Stimulated activated CD8-positive, alpha-beta memory T cell treated with anti-CD3 and anti-CD28 coated beads, Interleukin-12 subunit alpha, Interleukin-12 subunit beta, amount 100 ng/mL, for 4 hours (primary cell): ENCODE results near the gene LYRM9.
"Not testable (repeated sequence)": the region's sequence is repeated elsewhere in the genome, so short reads cannot be mapped to it uniquely, and the experiment has no call there.

ENCODE experiments used
- DNase-seq: peaks from one replicate; pipeline ENCODE4 v3.0.0-alpha.2; 2020; ENCODE audit warnings: low read depth

The LYRM9 gene

DNA sequence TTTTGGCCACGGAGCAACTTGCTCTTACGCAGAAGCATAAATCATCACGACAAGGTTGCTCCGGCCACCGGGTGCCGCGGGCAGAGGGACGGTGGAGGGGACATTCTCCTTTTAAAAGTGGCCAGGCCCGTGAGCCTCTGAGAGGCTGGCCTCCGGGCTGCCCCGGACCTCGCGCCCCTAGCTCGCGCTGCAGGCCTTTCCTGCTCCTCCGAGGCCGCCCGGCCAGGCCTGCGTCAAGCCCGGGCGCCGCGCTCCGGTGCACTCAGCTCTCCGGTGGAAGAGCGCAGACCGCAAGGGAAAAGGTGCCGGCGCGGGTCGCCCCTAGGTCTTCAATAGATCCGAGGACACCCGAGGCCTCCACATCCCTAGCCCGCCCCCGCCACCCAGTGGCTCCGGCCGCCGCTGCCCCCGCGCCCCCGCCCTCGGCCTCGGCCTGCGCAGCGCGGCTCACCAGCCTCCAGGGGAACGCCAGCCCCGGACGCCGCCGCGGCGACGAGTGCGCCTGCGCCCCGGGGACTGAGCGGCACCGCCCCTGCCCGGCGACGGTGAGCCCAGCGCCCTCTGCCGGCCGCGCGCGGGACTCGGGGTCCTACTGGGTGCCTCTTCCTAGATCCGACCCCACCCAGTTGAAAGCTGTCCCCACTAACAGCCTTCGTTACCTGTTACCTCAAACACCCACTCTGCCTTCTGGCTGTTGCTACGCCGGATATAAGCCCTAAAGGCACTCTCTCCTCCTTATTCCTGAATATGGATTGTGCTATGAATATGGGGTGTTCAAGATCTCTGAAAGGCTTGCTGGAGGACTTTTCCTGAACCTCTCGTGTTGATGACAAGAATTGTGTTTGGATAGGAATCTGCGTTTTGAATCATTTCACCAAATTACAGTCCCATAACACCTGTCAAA, at the start of gene LYRM9:
LYRM9 (minus strand) TSS at position 500 of the 904 bp plus-strand sequence. CDS start 10,671 bp downstream, outside the sequence.
- peak; percentile 91 for DNase-seq

GRCh38 chr17:27940503-27941428, 47.6 kb upstream of the LYRM9 start:
- DNase-seq, result no peak

DNA sequence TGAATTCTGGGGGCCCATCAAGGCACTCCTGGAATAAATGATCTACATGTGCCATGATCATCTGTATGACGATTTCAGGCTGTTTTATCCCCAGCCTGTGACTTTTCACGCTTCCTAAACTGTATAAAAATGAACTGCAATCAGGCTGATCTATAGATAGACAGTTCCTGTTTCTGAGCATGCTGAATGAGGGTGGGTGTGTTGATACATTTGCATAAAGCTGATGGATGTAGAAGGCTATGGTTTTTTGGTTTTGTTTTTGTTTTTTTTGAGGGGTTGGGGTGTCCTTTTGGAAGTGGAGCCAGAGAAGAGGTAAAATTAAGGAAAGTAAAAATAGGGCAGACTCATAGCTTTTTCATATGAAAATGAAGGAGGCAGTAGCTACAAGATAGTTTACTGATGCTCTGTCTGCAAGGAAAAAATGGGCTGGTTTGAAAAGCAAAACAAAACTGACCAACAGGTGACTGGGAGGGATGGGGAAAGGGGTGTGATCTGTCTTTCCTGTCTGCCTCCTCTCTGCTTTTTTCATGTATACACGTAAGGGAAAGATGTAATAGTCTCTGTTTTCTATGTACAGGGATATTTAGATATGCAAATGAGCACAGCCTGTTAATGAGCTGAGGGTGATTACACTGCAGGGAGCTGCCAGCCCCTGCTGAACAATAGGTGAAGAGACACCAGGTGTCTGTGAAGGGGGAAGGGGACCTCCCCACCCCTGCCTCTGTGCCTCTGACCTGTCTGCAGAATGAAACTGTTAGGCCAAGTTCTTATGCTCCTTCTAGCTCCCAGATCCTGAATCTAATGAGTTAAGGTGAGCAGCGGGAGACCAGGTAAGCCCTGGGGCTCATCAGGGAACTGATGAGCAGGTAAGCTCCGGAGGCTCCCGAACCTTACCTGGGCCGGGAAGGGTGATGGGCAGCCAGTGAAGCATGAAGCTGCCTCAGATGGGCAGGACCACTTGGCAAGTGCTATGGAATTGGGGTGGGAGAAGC, 46.6 kb upstream of the LYRM9 start:
- no peak for DNase-seq

DNA sequence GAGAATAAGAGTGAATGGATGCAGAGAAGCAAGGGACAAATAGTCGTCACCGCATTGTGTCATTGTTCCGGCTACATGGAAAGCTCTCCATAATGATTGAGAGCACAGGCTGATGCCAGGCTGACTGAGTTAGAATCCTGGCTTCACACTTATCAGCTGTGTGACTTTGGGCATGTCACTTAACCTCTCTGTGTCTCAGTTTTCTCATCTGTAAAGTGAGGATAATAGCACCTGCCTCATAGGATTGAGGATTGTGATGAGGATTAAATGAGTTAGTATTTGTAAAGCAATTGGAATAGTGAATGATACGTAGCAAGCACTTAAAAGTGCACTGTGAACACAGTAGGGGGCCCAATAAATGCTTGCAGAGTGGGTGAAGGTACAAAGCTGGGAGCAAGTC, 45.7 kb upstream of the LYRM9 start:
- DNase-seq, result no peak

DNA sequence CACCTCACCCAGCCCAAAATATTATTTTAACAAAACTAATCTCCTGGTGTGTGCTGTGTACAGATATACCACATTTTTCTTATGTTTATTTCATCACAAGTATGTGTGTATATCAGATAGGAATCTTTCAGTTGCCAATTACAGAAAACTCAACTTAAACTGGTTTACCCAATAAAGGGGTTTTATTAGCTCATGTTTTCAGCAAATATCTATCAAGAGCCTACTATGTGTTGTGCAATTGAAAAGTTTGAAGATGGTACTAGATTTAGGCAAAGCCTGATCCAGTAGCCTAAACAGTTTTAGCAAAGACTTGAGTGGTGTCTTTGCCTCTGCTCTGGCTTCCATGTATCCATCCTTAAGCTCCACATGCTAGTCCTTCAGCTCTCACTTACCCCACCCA, 45.1 kb upstream of the LYRM9 start:
- no peak for DNase-seq

- DNase-seq, result no peak
These were observed 43.9 kb upstream of the LYRM9 start for GRCh38 chr17:27937025-27937546.

DNA sequence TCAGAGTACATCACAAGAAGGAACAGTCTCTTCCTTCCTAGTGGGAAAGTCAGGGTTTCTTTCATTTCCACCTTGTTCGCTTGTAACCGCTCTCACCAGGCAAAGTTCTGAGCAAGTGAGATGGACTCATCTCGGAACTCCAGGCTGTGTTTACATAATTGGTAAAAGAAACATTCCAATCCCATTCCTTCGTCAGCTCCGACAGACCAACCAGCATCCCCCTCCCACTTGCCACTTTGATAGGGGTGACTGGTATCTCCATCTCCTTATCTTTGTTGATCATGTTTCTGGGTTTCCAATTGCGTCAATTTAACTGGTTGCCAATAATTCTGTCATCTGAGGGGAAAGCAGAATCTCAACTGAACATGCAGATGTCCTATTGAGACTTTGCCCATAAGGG, 36.8 kb upstream of the LYRM9 start:
- DNase-seq, result no peak

- DNase-seq, result no peak
These were observed 35.4 kb upstream of the LYRM9 start for GRCh38 chr17:27928587-27928986.

- no peak for DNase-seq
These were observed 34.6 kb upstream of the LYRM9 start for GRCh38 chr17:27927781-27928180.

GRCh38 chr17:27921599-27921998, 28.4 kb upstream of the LYRM9 start:
- DNase-seq, result no peak

DNA sequence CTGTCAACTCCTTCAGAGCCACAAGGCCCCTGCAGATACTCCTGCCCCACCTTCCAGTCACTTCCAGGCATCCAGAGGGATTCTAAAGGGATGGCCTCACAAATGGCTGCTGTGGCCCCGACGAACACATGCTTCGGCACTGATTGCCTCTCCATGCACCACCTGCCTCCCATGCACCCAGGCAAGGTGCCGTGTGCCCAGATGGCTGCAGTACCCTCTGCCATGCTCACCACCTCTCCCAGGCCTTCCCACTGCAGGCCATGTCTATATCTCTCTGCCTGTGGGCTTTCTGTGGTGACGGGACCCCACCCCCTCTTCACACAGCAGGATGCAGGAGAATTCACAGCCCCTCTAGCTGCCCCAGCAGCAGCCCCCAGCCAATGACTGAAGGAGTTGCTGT, 27.9 kb upstream of the LYRM9 start:
- no peak for DNase-seq

- DNase-seq, result no peak
These were observed 27.4 kb upstream of the LYRM9 start for GRCh38 chr17:27920569-27920968.

DNA sequence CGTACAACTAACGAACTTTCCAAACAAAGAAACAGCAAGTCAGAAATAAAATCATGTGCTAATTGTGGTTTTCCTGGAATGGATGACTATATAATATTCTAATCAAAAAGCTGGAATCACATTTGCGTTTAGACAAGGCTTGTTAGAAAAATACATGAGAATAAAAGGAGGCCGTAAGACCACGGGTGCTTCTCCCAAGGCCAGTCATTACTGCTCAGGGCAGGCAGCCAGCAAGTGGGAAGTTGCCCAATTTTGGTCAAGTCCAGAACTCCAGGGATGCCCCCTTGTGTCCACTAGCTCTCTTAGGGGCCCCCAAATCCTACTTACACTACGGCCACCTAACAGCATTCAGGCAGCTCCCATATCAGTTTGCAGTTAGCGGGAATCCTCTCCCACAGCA, 25.9 kb upstream of the LYRM9 start:
- no peak for DNase-seq

- no peak for DNase-seq
These were observed 25.3 kb upstream of the LYRM9 start for GRCh38 chr17:27918498-27918897.

DNA sequence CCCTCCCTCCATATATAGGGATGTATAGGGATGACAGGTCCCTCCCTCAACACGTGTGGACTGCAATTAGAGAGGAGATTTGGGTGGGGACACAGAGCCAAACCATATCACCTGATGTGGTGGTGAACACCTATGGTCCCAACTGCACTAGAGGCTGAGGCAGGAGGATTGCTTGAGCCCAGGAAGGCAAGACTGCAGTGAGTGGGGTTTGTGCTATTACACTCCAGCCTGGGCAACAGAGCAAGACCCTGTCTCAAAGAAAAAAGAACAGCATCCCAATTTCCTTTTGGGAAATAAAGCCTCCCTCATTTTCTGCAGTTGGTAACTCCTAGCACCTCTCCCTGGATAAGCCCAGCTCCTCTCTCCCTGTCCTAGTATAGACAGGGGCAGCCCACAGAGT, 23.8 kb upstream of the LYRM9 start:
- no peak for DNase-seq

- DNase-seq, result no peak
These were observed 22.5 kb upstream of the LYRM9 start for GRCh38 chr17:27915709-27916108.

DNA sequence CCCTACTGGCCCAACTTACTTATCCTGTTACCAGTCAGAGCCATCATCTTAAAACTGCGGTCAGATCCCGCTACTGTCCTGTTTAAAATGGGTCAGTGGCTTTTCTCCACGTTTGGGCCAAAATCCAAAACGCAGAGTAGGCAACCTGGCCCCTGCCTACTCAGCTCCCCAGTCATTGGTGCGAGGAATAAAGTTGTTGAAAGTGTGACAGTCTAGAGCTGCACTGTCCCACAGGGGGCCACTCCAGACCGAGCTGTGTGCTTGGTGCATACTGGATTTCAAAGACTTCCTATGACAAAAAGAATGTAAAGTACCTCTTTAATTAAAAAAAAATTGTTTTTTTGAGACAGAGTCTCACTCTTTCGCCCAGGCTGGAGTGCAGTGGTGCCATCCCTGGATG, 21.2 kb upstream of the LYRM9 start:
- no peak for DNase-seq

GRCh38 chr17:27912964-27913363, 19.8 kb upstream of the LYRM9 start:
- DNase-seq, result no peak

DNA sequence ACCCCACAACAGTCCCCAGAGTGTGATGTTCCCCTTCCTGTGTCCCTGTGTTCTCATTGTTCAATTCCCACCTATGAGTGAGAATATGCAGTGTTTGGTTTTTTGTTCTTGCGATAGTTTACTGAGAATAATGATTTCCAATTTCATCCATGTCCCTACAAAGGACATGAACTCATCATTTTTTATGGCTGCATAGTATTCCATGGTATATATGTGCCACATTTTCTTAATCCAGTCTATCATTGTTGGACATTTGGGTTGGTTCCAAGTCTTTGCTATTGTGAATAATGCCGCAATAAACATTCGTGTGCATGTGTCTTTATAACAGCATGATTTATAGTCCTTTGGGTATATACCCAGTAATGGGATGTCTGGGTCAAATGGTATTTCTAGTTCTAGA, 19.1 kb upstream of the LYRM9 start:
- not testable (repeated sequence) for DNase-seq

DNA sequence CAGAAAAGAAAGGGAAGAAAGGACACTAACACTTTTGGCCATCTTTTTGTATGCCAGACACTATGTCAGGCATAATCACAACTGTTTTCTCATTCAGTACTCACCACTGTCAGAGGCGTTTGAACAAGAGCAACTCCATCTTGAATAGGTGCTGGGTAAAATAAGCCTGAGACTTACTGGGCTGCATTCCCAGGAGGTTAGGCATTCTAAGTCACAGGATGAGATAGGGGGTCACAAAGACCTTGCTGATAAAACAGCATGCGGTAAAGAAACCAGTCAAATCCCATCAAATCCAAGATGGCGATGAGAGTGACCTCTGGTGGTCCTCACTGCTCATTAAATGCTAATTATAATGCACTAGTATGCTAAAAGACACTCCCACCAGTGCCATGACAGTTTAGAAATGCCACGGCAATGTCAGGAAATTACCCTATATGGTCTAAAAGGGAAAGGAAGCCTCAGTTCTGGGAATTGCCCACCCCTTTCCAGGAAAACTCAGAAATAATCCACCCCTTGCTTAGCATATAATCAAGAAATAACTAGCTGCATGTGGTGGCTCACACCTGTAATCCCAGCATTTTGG, 14.9 kb upstream of the LYRM9 start:
- DNase-seq, result no peak

- no peak for DNase-seq
These were observed 13.5 kb upstream of the LYRM9 start for GRCh38 chr17:27906623-27907022.
